ENCODE results near the gene EDN2.

DNA sequence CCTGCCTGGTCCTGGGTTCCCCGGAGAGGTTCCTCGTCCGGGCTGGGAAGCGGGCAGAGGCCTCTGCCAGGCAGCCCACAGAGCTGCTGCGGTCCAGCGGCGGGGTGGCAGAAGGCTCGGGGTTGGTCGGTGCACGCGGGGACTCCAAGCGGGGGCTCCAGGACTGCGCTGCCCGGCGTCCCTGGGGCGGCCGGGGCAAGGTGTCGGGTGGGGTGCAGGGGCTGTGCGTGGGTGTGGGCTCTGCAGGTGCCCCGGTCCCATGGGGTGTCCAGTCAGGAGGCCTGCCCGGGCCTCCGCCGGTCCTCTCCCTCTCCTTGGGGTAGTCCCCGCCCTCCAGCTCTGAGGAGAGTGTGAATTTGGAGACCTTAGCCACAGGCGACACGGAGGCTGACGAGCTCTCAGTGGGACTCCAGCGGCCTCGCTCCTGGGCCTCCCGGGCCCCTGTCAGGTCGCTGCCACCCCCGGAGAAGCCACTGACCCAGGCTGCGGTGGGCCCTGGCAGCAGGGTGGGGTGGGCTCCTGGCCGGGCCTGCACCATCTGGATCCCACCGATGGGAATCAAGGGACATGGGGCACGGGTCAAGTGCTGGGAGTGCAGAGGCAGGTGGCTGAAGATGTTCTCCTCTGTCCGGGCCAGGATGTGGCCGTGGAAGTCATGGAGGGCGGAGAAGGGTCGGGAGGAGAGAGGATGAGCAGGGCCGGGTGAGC, 26.2 kb upstream of the EDN2 start:
- TF ChIP-seq CTCF (IDR thresholded peaks at IDR 0.05) (no peak), POLR2A (IDR thresholded peaks at IDR 0.05) (no peak), POLR2AphosphoS5 (IDR thresholded peaks at IDR 0.05) (no peak)

All from breast epithelium (tissue), 3 donors.